Hepatocyte (in vitro differentiated cells): ENCODE results near the gene ASF1B. TPM values are rescaled to one million over a fixed set of nuclear protein-coding genes. Genes with fewer than 3 reads are reported as not detected.
A peak's percentile ranks its signal among the peaks of the same experiment; 100 is the strongest.

Source experiments
- DNase-seq: peaks from one replicate; pipeline ENCODE4 v3.0.0-alpha.2; 2016; ENCODE audit warnings: low spot score
- H2AFZ ChIP-seq: fragments of 200-600 bp; sonication (generic); 2 replicates; pipeline ENCODE4 v1.6.0; 2016; ENCODE audit warnings: antibody characterized with exemption, mild to moderate bottlenecking
- H3K27ac ChIP-seq: fragments of 200-600 bp; sonication (generic); 2 replicates; pipeline ENCODE4 v1.5.1; 2016; ENCODE audit warnings: mild to moderate bottlenecking
- H3K27me3 ChIP-seq: fragments of 200-600 bp; sonication (generic); 2 replicates; pipeline ENCODE4 v1.6.1; 2016
- H3K36me3 ChIP-seq: fragments of 200-600 bp; sonication (generic); replicated peaks from 2 replicates; pipeline ENCODE4 v1.5.1; 2016; ENCODE audit warnings: low read depth; ENCODE audit not compliant: insufficient read depth
- H3K4me1 ChIP-seq: fragments of 200-600 bp; sonication (generic); 2 replicates; pipeline ENCODE4 v1.5.1; 2016; ENCODE audit warnings: mild to moderate bottlenecking, moderate library complexity; ENCODE audit not compliant: insufficient read depth
- H3K4me2 ChIP-seq: fragments of 200-600 bp; sonication (generic); 2 replicates; pipeline ENCODE4 v1.6.0; 2016
- H3K4me3 ChIP-seq: fragments of 200-600 bp; sonication (generic); 2 replicates; pipeline ENCODE4 v1.5.1; 2016; ENCODE audit warnings: mild to moderate bottlenecking
- H3K79me2 ChIP-seq: fragments of 200-600 bp; sonication (generic); 2 replicates; pipeline ENCODE4 v1.6.0; 2017; ENCODE audit warnings: mild to moderate bottlenecking
- H3K9me2 ChIP-seq: fragments of 200-600 bp; sonication (generic); replicated peaks from 2 replicates; pipeline ENCODE4 v1.6.0; 2017; ENCODE audit warnings: mild to moderate bottlenecking; ENCODE audit not compliant: insufficient read depth
- H3K9me3 ChIP-seq: fragments of 200-600 bp; sonication (generic); 2 replicates; pipeline ENCODE4 v1.5.1; 2016; ENCODE audit warnings: low read depth, mild to moderate bottlenecking
- H4K20me1 ChIP-seq: fragments of 200-600 bp; sonication (generic); 2 replicates; pipeline ENCODE4 v1.6.0; 2016; ENCODE audit warnings: mild to moderate bottlenecking; ENCODE audit not compliant: insufficient read depth, poor library complexity, severe bottlenecking
- EZH2 ChIP-seq: fragments of 200-600 bp; sonication (generic); IDR thresholded peaks from 2 replicates; pipeline ENCODE4 v1.6.1; 2016; ENCODE audit warnings: antibody characterized with exemption, mild to moderate bottlenecking, borderline replicate concordance
- EZH2phosphoT487 ChIP-seq: fragments of 200-600 bp; sonication (generic); IDR thresholded peaks from one replicate; pipeline ENCODE4 v1.6.1; 2018; ENCODE audit warnings: antibody characterized with exemption, mild to moderate bottlenecking, low read depth, moderate library complexity; ENCODE audit not compliant: unreplicated experiment, severe bottlenecking
- WGBS: methylation state at CpG from one replicate; pipeline ENCODE4 v1.1.6; 2016; ENCODE audit warnings: low lambda C conversion rate; ENCODE audit errors: missing lambda C conversion rate; 5-methylcytosine and 5-hydroxymethylcytosine counted together
- polyA plus RNA-seq: library from polyadenylated mRNA; unstranded; fragments of >200 nt; fragmentation: Nextera tagmentation; extraction: Ambion mirVana; gene quantifications from 2 replicates; pipeline ENCODE4 v1.2.1, GENCODE V29; 2016
- total RNA-seq: library from RNA; depleted of rRNA; stranded (reverse); fragments of >200 nt; gene quantifications from 2 replicates; pipeline ENCODE4 v1.2.3, GENCODE V29; 2014
- TF ChIP-seq, protein P1 (sequence below): fragments of 200-600 bp; sonication (generic); IDR thresholded peaks from 2 replicates; pipeline ENCODE4 v1.5.1; 2016; ENCODE audit warnings: antibody characterized with exemption, mild to moderate bottlenecking; ENCODE audit not compliant: poor library complexity

The ASF1B gene
- total and polyA plus RNA-seq, 2 experiments from 2014 or later: 5.1 to 12.4 TPM

DNA sequence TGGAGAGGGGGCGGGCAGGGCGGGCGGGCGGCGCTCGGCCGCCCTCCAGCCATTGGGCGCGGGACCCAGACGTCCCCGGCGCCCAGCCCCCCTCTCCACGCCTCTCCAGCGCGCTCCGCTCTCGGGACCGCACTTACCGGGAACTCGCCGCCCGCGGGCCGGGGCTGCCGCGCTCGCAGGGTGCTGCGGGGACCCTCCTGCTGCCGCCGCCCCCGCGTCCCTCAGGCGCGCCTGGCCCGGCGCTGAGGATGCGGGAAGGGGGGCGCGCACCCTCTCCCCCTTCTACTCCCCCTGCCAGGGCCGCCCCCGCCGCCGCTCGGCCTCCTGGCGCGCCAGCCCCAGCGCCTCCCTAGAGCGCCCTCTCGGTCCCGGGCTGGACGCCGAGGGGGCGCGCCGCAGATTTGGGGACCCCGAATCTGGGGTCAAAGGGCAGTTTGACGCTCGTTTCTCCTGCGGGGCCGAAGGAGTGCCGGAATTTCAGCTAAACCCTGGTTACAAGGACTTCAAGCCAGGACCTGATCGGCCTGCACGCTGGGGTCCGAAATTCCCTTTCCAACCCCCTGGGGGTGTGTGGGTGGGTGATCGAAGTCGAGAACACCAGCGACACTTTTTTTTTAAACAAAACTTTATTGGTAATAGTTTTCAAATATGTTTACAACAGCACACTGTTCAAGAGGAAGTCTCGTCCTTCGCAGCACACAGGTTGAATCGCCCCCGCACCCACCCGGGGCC is 45.1 kb downstream of the ASF1B start:
- no peaks in the 10 kb centered on the region for H3K36me3 ChIP-seq
- no peaks in the 10 kb centered on the region for H3K27me3 ChIP-seq
- TF ChIP-seq EZH2phosphoT487: no peak
- TF ChIP-seq, protein P1, sequence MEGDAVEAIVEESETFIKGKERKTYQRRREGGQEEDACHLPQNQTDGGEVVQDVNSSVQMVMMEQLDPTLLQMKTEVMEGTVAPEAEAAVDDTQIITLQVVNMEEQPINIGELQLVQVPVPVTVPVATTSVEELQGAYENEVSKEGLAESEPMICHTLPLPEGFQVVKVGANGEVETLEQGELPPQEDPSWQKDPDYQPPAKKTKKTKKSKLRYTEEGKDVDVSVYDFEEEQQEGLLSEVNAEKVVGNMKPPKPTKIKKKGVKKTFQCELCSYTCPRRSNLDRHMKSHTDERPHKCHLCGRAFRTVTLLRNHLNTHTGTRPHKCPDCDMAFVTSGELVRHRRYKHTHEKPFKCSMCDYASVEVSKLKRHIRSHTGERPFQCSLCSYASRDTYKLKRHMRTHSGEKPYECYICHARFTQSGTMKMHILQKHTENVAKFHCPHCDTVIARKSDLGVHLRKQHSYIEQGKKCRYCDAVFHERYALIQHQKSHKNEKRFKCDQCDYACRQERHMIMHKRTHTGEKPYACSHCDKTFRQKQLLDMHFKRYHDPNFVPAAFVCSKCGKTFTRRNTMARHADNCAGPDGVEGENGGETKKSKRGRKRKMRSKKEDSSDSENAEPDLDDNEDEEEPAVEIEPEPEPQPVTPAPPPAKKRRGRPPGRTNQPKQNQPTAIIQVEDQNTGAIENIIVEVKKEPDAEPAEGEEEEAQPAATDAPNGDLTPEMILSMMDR: peak; percentile 43
- H3K4me1 ChIP-seq: no peaks in the 10 kb centered on the region
- peaks cover 7% of the 10 kb centered on the region for H4K20me1 ChIP-seq
- peak overlapping the region; percentile 92 for H2AFZ ChIP-seq
- H3K4me2 ChIP-seq: peak overlapping the region; percentile 96
- WGBS: 2% methylated on average over 24 of the region's 72 CpGs
- H3K27ac ChIP-seq: peak overlapping the region; percentile 98
- H3K4me3 ChIP-seq: peak overlapping the region; percentile 93
- peak; percentile 66 for DNase-seq
- no peaks in the 10 kb centered on the region for H3K9me2 ChIP-seq
- H3K9me3 ChIP-seq: no peaks in the 10 kb centered on the region
- H3K79me2 ChIP-seq: peaks cover 6% of the 10 kb centered on the region

DNA sequence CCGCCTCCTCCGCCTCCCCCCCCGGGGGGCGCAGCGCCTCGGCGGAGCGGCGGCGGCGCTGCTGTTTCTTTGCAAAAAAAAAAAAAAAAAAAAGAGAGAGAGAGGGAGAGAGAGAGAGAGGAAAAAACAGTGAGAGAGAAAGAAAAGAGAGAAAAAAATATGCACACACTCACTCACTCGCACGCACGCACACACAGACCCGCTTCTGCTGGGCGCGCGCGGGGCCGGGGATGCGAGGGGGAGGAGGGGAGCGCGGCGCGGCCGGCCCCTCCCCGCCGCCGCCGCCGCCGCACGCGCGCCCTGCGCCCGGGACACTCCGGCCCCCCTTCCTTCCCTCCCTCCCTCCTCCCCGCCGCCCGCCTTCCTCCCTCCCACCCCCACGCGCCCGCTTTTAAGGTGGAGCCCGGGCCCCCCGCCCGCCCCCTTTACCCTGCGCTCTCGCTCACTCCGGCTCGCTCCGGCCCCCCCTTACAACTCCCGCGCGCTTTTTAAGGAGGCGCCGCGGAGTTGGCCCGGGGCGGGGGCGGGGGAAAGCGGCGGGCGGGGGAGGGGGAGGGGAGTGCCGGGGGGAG is 45.8 kb downstream of the ASF1B start, which contains the start of gene SAMD1:
SAMD1 (minus strand) TSS at position 243 of the 572 bp plus-strand sequence.
- H3K4me3 ChIP-seq: peak within 1 kb of the TSS; percentile 93
- peaks cover 6% of the 10 kb centered on the region for H3K79me2 ChIP-seq
- WGBS: no CpG with 5 or more reads among the region's 65 CpGs
- H3K4me2 ChIP-seq: peak within 1 kb of the TSS; percentile 96
- TF ChIP-seq, protein P1: no peak
- TF ChIP-seq EZH2phosphoT487 (no peak), EZH2 (no peak)
- H3K27me3 ChIP-seq: no peaks in the 10 kb centered on the region
- peaks cover 7% of the 10 kb centered on the region for H4K20me1 ChIP-seq
- peak within 1 kb of the TSS; percentile 98 for H3K27ac ChIP-seq
- no peaks in the 10 kb centered on the region for H3K36me3 ChIP-seq
- H2AFZ ChIP-seq: peak within 1 kb of the TSS; percentile 92
- no peaks in the 10 kb centered on the region for H3K9me3 ChIP-seq
- no peaks in the 10 kb centered on the region for H3K4me1 ChIP-seq
- no peaks in the 10 kb centered on the region for H3K9me2 ChIP-seq
- peak; percentile 95 for DNase-seq

DNA sequence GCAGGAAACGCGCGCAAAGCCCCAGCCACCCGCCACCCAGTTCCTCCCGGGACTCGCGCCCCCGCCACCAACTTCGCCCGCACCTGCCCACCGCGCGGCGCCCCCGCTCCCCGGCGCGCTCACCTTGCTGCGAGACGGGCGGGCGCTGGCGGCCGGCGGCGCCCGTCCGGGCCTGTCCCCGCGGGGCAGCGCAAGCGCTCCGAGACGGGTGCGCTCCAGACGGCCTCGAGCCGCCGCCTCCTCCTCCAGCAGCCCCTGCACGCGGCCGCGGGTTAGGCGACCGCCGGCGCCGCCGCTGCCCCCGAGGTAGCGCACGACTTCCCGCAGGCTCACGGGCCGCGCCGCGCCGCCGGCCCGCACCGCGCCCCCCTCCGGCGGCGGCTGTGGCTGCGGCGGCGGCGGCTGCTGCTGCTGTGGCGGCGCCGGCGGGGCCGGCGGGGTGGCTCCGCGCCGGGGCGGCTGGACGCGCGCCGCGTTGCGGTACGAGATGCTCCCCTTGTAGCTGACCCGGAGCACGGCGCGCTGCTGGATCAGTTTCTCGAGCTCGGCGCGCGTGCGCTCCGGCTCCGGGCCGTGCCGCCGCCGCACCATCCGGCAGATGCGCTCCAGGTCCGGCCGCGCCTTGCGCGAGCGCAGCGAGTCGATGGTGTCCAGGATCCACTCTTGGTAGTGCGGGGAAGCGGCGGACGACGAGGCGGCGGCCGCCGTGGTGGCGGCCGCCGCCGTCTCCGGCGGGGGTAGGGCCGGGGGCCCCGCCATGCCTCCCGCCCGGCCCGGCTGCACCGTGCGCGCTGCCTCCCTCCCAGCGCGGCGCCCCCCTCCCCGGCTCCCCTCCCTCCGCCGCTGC is 46.5 kb downstream of the ASF1B start:
- peak; percentile 79 for DNase-seq
- under 1% methylated on average over 69 of the region's 142 CpGs for WGBS
- H3K36me3 ChIP-seq: no peaks in the 10 kb centered on the region
- H3K4me1 ChIP-seq: no peaks in the 10 kb centered on the region
- H3K9me2 ChIP-seq: no peaks in the 10 kb centered on the region
- H3K79me2 ChIP-seq: peaks cover 6% of the 10 kb centered on the region
- H3K4me3 ChIP-seq: peak overlapping the region; percentile 79
- peak overlapping the region; percentile 96 for H3K4me2 ChIP-seq
- H3K9me3 ChIP-seq: no peaks in the 10 kb centered on the region
- no peak for TF ChIP-seq EZH2
- TF ChIP-seq, protein P1: no peak
- no peak for TF ChIP-seq EZH2phosphoT487
- peaks cover 7% of the 10 kb centered on the region for H4K20me1 ChIP-seq
- no peaks in the 10 kb centered on the region for H3K27me3 ChIP-seq
- H3K27ac ChIP-seq: peak overlapping the region; percentile 79
- no peak overlapping the region for H2AFZ ChIP-seq
